Mesenchymal stem cell (in vitro differentiated cells and primary cell): Measurements from ENCODE around the gene GDPD3.
"Not testable (repeated sequence)": the region's sequence is repeated elsewhere in the genome, so short reads cannot be mapped to it uniquely, and the experiment has no call there.

Experiments
- DNase-seq: peaks from one replicate; pipeline ENCODE4 v3.0.0-alpha.2; 2013
- H2AFZ ChIP-seq: one replicate; pipeline ENCODE4 v1.6.1; 2013; ENCODE audit warnings: low read depth, mild to moderate bottlenecking, control low read depth, inconsistent platforms, low read length, moderate library complexity
- H2AK5ac ChIP-seq: 2 replicates; pipeline ENCODE4 v1.6.1; 2013; ENCODE audit warnings: low read length, moderate library complexity, mild to moderate bottlenecking, inconsistent platforms; ENCODE audit not compliant: severe bottlenecking
- H2BK120ac ChIP-seq: one replicate; pipeline ENCODE4 v1.6.1; 2013; ENCODE audit warnings: low read depth, mild to moderate bottlenecking, inconsistent platforms, low read length, moderate library complexity
- H2BK12ac ChIP-seq, 2 experiments: one replicate each; pipeline ENCODE4 v1.6.1; 2013; ENCODE audit warnings: inconsistent platforms in 2 of 2, low read length in 2 of 2, mild to moderate bottlenecking in 2 of 2, moderate library complexity in 2 of 2, control low read depth in 1 of 2
- H2BK15ac ChIP-seq: one replicate; pipeline ENCODE4 v1.6.1; 2013; ENCODE audit warnings: mild to moderate bottlenecking, low read depth, inconsistent platforms; ENCODE audit not compliant: poor library complexity, severe bottlenecking
- H2BK5ac ChIP-seq: 2 replicates; pipeline ENCODE4 v1.6.1; 2013; ENCODE audit warnings: low read depth, mild to moderate bottlenecking, low read length, control low read depth, inconsistent platforms; ENCODE audit not compliant: poor library complexity, severe bottlenecking
- H3K14ac ChIP-seq, 2 experiments: one replicate each; pipeline ENCODE4 v1.6.1; 2013; ENCODE audit warnings: inconsistent platforms in 2 of 2, low read length in 2 of 2, control low read depth in 1 of 2, mild to moderate bottlenecking in 1 of 2, moderate library complexity in 1 of 2
- H3K18ac ChIP-seq, 2 experiments: one replicate each; pipeline ENCODE4 v1.6.1; 2013; ENCODE audit warnings: inconsistent platforms in 2 of 2, low read length in 2 of 2, control low read depth in 1 of 2, low read depth in 1 of 2, mild to moderate bottlenecking in 1 of 2
- H3K23ac ChIP-seq, 2 experiments: one replicate each; pipeline ENCODE4 v1.6.1; 2013; ENCODE audit warnings: inconsistent platforms in 2 of 2, low read length in 2 of 2, mild to moderate bottlenecking in 2 of 2, moderate library complexity in 2 of 2, control low read depth in 1 of 2
- H3K27ac ChIP-seq: 2 replicates; pipeline ENCODE4 v1.5.1; 2013; ENCODE audit warnings: mild to moderate bottlenecking, moderate library complexity, low read length, control low read depth, inconsistent platforms; ENCODE audit not compliant: poor library complexity, severe bottlenecking
- H3K27me3 ChIP-seq, 2 experiments: 2 replicates each; pipeline versions ENCODE4 v1.6.1 to v1.7.0; 2013; ENCODE audit warnings: low read length in 2 of 2, mild to moderate bottlenecking in 2 of 2, moderate library complexity in 2 of 2, control low read depth in 1 of 2, inconsistent platforms in 1 of 2; ENCODE audit not compliant: control insufficient read depth in 1 of 2, insufficient read depth in 1 of 2
- H3K36me3 ChIP-seq, 2 experiments: 2 replicates each; pipeline versions ENCODE4 v1.6.1 to v1.7.0; 2013; ENCODE audit warnings: low read length in 2 of 2, control low read depth in 1 of 2, inconsistent platforms in 1 of 2, low read depth in 1 of 2, mild to moderate bottlenecking in 1 of 2; ENCODE audit not compliant: insufficient read depth in 2 of 2, control insufficient read depth in 1 of 2
- H3K4ac ChIP-seq, 2 experiments: one replicate each; pipeline ENCODE4 v1.6.1; 2013; ENCODE audit warnings: inconsistent platforms in 2 of 2, low read length in 2 of 2, mild to moderate bottlenecking in 2 of 2, moderate library complexity in 2 of 2, control low read depth in 1 of 2, low read depth in 1 of 2
- H3K4me1 ChIP-seq: 2 replicates; pipeline ENCODE4 v1.6.1; 2013; ENCODE audit warnings: low read depth, low read length, control low read depth; ENCODE audit not compliant: control insufficient read depth, insufficient read depth
- H3K4me2 ChIP-seq: 2 replicates; pipeline ENCODE4 v1.6.1; 2013; ENCODE audit warnings: low read length, mild to moderate bottlenecking, inconsistent platforms; ENCODE audit not compliant: poor library complexity, severe bottlenecking
- H3K4me3 ChIP-seq, 2 experiments: 2 replicates each; pipeline versions ENCODE4 v1.5.1 to v1.7.0; 2013; ENCODE audit warnings: low read length in 2 of 2, mild to moderate bottlenecking in 2 of 2, control low read depth in 1 of 2, low read depth in 1 of 2; ENCODE audit not compliant: insufficient read depth in 1 of 2
- H3K79me1 ChIP-seq: replicated peaks from 2 replicates; pipeline ENCODE4 v1.6.1; 2013; ENCODE audit warnings: mild to moderate bottlenecking, control low read depth, low read length, inconsistent platforms; ENCODE audit not compliant: poor library complexity, severe bottlenecking
- H3K9ac ChIP-seq: 2 replicates; pipeline ENCODE4 v1.7.0; 2013; ENCODE audit warnings: mild to moderate bottlenecking, low read length, moderate library complexity
- H3K9me3 ChIP-seq: 2 replicates; pipeline ENCODE4 v1.7.0; 2013; ENCODE audit warnings: mild to moderate bottlenecking, low read length; ENCODE audit not compliant: control insufficient read depth
- H4K8ac ChIP-seq: one replicate; pipeline ENCODE4 v1.6.1; 2013; ENCODE audit warnings: inconsistent platforms, mild to moderate bottlenecking, low read length, moderate library complexity
- H4K91ac ChIP-seq: one replicate; pipeline ENCODE4 v1.6.1; 2013; ENCODE audit warnings: mild to moderate bottlenecking, low read length, inconsistent platforms
- WGBS: methylation state at CpG from one replicate; pipeline ENCODE4 v1.1.7; 2013; ENCODE audit warnings: mixed read lengths; 5-methylcytosine and 5-hydroxymethylcytosine counted together

The GDPD3 gene

DNA sequence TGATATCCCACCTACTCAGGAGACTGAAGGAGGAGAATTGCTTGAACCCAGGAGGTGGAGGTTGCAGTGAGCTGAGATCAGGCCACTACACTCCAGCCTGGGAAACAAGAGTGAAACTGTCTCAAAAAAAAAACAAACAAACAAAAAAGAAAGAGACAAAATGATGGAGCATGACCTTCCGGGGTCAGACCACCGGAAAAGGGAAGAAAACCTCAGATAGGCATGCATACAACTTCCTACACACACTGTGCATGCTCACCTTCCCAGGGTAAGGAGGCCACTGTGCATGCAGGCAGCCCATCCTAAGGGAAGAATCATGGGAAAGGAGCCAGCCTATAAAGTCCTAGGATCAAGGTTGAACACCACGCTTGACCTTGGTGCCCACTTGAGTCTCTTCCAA, 19.3 kb upstream of the GDPD3 start:
- Histone ChIP-seq H3K14ac (no peak overlapping the region), H2BK12ac (no peak overlapping the region), H3K9me3 (no peaks in the 10 kb centered on the region), H2BK15ac (no peak overlapping the region), H3K27me3 (no peaks in the 10 kb centered on the region), H3K36me3 (no peaks in the 10 kb centered on the region), H3K4me3 (no peak overlapping the region), H4K91ac (no peak overlapping the region), H2AK5ac (no peak overlapping the region), H2BK120ac (no peak overlapping the region), H3K18ac (no peak overlapping the region), H3K9ac (no peak overlapping the region), H3K4me2 (no peak overlapping the region), H2AFZ (no peak overlapping the region), H3K4me1 (no peaks in the 10 kb centered on the region), H3K4ac (no peak overlapping the region), H3K23ac (no peak overlapping the region), H2BK5ac (no peak overlapping the region), H4K8ac (no peak overlapping the region), H3K27ac (no peak overlapping the region), H3K79me1 (no peaks in the 10 kb centered on the region)
- no peak for DNase-seq
- 71% methylated on average over 3 of the region's 3 CpGs for WGBS

DNA sequence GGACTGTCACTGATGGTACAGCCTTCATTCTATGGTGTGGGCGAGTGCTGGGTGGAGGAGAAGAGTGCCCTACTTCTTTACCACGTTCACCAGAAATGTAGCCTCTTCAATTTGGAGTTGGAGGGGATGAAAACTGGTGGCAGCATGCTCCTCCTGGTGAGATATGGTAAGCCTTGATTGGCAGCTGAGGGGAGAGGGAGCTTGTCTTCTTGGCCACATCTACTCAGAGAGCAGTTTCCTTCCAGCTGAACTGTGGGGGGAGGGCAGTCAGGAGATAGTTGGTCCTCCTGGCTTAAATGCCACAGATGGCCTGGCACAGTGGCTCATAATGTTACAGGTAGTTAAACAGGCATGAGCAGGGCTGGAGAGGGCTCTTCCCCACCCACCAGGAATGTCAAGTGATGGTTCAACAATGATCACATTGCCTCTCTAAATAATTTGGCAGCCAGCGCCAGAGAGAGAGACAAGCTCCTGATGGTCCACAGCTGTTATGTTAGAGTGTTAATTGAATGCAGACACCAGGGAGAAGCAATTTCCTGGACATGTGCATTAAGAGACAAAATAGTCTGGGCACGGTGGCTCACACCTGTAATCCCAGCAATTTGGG, 18.6 kb upstream of the GDPD3 start:
- Histone ChIP-seq H3K27ac (no peak overlapping the region), H2AK5ac (no peak overlapping the region), H3K9ac (no peak overlapping the region), H4K91ac (no peak overlapping the region), H3K14ac (no peak overlapping the region), H3K4ac (no peak overlapping the region), H2BK5ac (no peak overlapping the region), H2BK12ac (no peak overlapping the region), H3K79me1 (no peaks in the 10 kb centered on the region), H3K18ac (no peak overlapping the region), H3K23ac (no peak overlapping the region), H4K8ac (no peak overlapping the region), H3K27me3 (no peaks in the 10 kb centered on the region), H3K9me3 (no peaks in the 10 kb centered on the region), H3K4me2 (no peak overlapping the region), H3K4me1 (no peaks in the 10 kb centered on the region), H2BK15ac (no peak overlapping the region), H2BK120ac (no peak overlapping the region), H3K36me3 (no peaks in the 10 kb centered on the region), H2AFZ (no peak overlapping the region), H3K4me3 (no peak overlapping the region)
- 81% methylated on average over 4 of the region's 4 CpGs for WGBS
- DNase-seq = no peak

DNA sequence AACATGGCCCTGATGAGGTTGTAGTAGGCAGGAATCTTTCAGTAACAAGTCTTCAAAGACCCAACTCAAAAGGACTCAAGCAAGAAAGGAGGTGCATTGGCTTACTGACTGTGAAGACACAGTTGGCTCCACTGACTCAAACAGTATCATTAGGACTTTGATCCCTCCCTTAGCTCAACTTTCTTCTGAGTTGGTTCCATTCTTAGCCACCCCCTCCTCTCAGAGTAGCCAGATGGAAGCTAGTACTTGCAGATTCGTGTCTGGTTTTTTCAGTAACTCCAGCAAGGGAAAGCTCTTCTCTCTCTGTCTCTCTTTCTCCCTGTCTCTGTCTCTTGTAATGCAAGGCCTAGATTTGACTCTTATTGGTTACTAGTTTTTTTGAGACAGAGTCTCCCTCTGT, 14.7 kb upstream of the GDPD3 start:
- no peaks in the 10 kb centered on the region for H3K36me3 ChIP-seq
- DNase-seq = no peak
- no peak overlapping the region for H2BK12ac ChIP-seq
- H4K91ac ChIP-seq = no peak overlapping the region
- no peak overlapping the region for H3K27ac ChIP-seq
- H3K79me1 ChIP-seq = no peaks in the 10 kb centered on the region
- no peaks in the 10 kb centered on the region for H3K9me3 ChIP-seq
- H3K14ac ChIP-seq = no peak overlapping the region
- no CpG with 5 or more reads among the region's 1 CpG for WGBS
- H3K18ac ChIP-seq = no peak overlapping the region
- no peak overlapping the region for H2BK15ac ChIP-seq
- no peak overlapping the region for H3K9ac ChIP-seq
- no peak overlapping the region for H2AK5ac ChIP-seq
- H3K4me1 ChIP-seq = peaks cover 3% of the 10 kb centered on the region
- no peak overlapping the region for H2AFZ ChIP-seq
- no peak overlapping the region for H3K23ac ChIP-seq
- no peak overlapping the region for H4K8ac ChIP-seq
- H3K4me3 ChIP-seq = no peak overlapping the region
- H2BK5ac ChIP-seq = no peak overlapping the region
- H3K27me3 ChIP-seq = no peaks in the 10 kb centered on the region
- H2BK120ac ChIP-seq = no peak overlapping the region
- no peak overlapping the region for H3K4ac ChIP-seq
- no peak overlapping the region for H3K4me2 ChIP-seq

DNA sequence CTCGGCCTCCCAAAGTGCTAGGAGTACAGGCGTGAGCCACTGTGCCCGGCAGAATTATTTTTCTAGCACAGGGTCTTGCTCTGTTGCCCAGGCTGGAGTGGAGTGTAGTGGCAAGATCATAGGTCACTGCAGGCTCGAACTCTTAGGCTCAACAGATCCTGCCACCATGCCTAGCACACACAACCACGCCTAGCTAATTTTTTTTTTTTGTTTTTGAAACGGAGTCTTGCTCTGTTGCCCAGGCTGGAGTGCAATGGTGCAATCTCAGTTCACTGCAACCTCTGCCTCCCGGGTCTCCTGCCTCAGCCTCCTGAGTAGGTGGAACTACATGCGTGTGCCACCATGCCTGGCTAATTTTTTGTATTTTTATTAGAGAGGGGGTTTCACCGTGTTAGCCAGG, 12.4 kb upstream of the GDPD3 start:
- H2BK5ac ChIP-seq, H3K27ac ChIP-seq, H2BK120ac ChIP-seq, DNase-seq, H3K23ac ChIP-seq, H3K18ac ChIP-seq, H3K79me1 ChIP-seq, H2BK12ac ChIP-seq, H3K9me3 ChIP-seq, H3K14ac ChIP-seq, H3K4me3 ChIP-seq, H3K27me3 ChIP-seq, H4K91ac ChIP-seq, H3K4ac ChIP-seq, H3K36me3 ChIP-seq, H4K8ac ChIP-seq, H2AFZ ChIP-seq, H3K4me2 ChIP-seq, H3K9ac ChIP-seq, H2AK5ac ChIP-seq, H2BK15ac ChIP-seq: not testable (repeated sequence)
- peaks cover 12% of the 10 kb centered on the region for H3K4me1 ChIP-seq
- WGBS = 94% methylated on average over 9 of the region's 9 CpGs
